Activated T-cell treated with anti-CD3 and anti-CD28 coated beads, Interleukin-2, amount 50 U/mL, for 48 hours (primary cell): ENCODE data around the gene SLC7A8.

ENCODE experiments used
- DNase-seq, 2 experiments: peaks; one replicate each; pipeline ENCODE4 v3.0.0-alpha.2; 2020

The SLC7A8 gene

DNA sequence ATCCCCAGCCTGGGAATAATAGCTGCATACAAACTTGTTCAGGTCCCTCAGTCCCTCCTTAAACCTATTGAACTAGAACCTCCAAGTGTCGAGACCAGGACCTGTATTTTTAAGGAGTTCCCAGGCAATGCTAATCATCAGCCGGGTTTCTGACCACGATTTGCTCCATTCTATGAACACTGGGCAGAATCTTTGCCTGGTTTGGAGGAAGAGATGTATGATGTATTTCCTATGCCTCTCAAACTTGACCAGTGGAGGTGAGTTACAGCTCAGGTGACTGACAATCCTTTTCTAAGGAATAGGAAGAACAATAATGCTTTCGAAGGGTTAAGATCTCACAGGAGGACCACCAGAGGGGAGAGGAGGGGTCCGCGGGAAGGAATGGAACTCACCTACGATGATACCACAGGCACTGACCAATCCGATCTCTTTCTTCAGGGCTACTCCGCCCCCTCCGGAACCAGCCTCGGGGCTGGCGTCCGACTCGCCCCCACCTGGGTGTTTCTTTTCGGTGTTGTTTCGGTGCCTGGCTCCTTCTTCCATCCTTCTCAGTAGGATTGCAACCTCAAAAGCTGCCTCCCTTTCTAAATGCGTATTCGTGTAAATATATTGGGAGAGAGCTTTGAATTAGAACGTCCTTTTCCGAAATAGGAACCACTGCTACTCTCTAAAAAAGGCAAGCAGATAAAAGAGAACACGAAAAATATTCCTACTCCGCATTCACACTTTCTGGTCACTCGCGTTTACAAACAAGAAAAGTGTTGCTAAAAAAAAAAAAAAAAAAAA, 895 bp downstream of the SLC7A8 start:
- DNase-seq, result peak; percentile 51 to 59

- no peak for DNase-seq
These were observed 1.5 kb downstream of the SLC7A8 start for GRCh38 chr14:23181946-23182345.

DNA sequence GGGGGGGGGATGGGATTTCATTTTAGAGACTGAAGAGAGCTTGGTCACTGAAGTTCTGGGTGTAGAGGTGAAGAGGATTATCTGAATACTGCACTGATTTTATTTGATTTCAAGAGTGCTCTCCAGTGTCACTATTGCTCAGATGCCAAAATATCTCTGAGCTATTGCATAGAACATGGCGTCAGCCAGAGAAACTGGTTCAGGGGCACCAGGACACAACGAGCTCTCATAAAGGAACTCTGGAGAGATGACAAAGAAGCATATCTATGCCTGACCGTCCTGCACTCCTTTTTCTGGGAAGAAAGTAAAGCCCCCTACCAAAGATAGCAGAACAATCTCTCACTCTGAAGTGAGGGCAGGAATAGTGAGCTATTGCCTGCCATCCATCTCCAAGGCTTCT, 2.0 kb downstream of the SLC7A8 start:
- DNase-seq, result no peak

GRCh38 chr14:23177181-23177580, 6.3 kb downstream of the SLC7A8 start:
- DNase-seq, result no peak

DNA sequence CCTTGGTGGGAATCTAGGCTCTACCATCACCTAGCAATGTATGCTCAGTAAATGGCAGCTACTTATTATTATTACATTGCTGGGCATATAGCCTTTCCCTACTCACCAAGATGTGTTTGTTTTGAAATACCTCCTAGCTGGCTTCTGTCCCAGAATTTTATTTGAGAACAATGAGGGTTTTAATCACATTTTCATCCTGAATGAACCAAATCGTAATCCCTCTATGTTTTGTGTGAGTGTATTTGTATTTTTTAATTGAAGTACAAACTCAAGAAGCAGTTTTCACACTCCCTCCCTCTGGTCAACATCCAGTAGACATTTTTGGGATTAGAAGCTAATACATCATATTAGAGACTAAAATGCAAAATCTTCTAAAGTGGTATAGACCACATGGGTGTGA, 7.6 kb downstream of the SLC7A8 start:
- DNase-seq, result no peak

- DNase-seq, result no peak
These were observed 8.9 kb downstream of the SLC7A8 start for GRCh38 chr14:23174296-23175184.

- DNase-seq, result no peak
These were observed 9.7 kb downstream of the SLC7A8 start for GRCh38 chr14:23173796-23174195.

DNA sequence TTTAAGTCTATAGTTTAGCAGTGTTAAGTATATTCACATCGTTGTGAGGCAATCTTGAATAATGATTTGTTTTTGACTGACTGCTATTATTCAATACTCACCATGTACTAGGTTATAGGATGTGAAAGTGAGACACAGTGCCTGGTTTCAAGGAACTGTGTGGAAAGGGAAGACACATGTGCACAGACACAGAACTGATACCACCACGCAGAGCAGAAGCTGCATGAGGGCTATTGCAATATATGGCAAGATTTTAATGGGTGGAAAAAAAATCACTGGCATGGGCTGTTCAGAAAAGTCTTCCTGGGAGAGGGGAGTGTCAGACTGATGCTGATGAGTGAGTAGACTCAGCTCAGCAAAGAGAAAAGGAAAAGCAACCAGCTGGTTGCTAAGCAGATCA, 10.4 kb downstream of the SLC7A8 start:
- DNase-seq, result no peak

GRCh38 chr14:23172574-23172973, 10.9 kb downstream of the SLC7A8 start:
- no peak for DNase-seq

- DNase-seq, result no peak
These were observed 11.4 kb downstream of the SLC7A8 start for GRCh38 chr14:23172096-23172495.

GRCh38 chr14:23171222-23171975, 12.1 kb downstream of the SLC7A8 start:
- DNase-seq, result no peak

- no peak for DNase-seq
These were observed 13.8 kb downstream of the SLC7A8 start for GRCh38 chr14:23169622-23170021.

- DNase-seq, result no peak
These were observed 15.2 kb downstream of the SLC7A8 start for GRCh38 chr14:23168246-23168645.

- DNase-seq, result no peak
These were observed 16.2 kb downstream of the SLC7A8 start for GRCh38 chr14:23167116-23167847.

- DNase-seq, result no peak
These were observed 18.5 kb downstream of the SLC7A8 start for GRCh38 chr14:23164949-23165348.

DNA sequence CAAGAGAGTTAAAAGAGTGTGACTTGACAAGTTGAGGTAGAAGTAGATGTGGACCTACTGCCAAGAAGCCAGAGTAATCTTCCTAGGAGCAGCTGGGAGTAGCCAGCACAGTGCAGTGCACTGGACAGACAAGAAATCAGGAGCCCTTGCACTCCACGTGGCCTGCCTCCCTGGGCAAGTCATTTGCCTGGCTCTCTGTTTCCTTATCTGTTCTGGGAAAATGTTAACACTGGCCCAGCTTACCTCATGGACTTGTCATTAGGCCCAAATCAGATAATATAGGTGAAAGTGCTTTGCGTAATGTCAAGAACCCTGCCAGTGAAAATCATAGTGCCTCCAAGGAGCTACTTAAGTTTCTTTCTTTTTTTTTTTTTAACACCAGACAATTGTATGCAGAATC, 19.2 kb downstream of the SLC7A8 start:
- DNase-seq, result no peak

DNA sequence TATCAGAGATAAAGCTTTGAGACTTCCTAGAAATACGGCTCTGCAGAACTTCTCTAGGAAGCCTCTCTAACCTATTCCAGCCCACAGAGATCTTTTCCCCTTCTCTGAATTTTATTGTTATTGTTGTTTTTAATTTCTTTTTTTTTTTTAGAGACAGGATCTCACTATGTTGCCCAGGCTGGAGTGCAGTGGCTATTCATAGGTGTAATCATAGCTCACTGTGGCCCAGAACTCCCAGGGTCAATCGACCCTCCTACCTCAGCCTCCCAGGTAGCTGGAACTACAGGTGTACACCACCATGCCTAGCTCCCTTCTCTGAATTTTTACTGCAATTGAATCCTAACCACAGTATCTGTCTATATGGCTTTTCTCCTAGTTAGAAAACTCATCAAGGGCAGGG, 19.6 kb downstream of the SLC7A8 start:
- no peak for DNase-seq

GRCh38 chr14:23162800-23163199, 20.7 kb downstream of the SLC7A8 start:
- DNase-seq, result no peak

- no peak for DNase-seq
These were observed 21.5 kb downstream of the SLC7A8 start for GRCh38 chr14:23162005-23162404.

- no peak for DNase-seq
These were observed 22.4 kb downstream of the SLC7A8 start for GRCh38 chr14:23160924-23161522.

GRCh38 chr14:23159532-23159931, 23.9 kb downstream of the SLC7A8 start:
- no peak for DNase-seq

GRCh38 chr14:23158779-23159178, 24.7 kb downstream of the SLC7A8 start:
- DNase-seq, result no peak
